PC-9 (cell line): ENCODE measurements around the gene NARS2.

ENCODE experiments used
- EZH2 ChIP-seq: fragments of 200-600 bp; sonication (generic); IDR thresholded peaks from 2 replicates; pipeline ENCODE4 v1.8.0; 2017; ENCODE audit warnings: antibody characterized with exemption, low read depth
- TF ChIP-seq, protein P1 (sequence below): fragments of 200-600 bp; sonication (generic); conservative IDR thresholded peaks from 2 replicates; pipeline ENCODE4 v1.6.1; 2017; ENCODE audit warnings: mixed run types, antibody characterized with exemption, mild to moderate bottlenecking, moderate library complexity

DNA sequence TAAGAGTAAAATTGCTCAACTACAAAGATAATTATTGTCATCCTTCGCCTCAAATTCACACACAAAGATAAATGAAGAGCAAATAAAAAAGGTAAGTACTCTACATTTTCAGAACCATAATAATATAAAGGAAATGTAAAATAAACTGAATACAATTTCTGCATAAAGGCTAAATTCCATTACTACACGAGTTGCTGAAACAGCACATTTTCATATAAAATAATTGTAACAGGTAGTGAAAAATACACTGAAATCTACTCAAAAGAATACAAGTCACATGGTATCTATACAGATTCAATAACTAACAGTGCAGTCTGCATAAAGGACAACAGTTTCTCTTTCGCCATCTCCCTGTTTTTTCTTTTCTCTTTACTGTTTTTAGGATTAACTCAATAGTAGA, 102.3 kb downstream of the NARS2 start:
- TF ChIP-seq, protein P1, sequence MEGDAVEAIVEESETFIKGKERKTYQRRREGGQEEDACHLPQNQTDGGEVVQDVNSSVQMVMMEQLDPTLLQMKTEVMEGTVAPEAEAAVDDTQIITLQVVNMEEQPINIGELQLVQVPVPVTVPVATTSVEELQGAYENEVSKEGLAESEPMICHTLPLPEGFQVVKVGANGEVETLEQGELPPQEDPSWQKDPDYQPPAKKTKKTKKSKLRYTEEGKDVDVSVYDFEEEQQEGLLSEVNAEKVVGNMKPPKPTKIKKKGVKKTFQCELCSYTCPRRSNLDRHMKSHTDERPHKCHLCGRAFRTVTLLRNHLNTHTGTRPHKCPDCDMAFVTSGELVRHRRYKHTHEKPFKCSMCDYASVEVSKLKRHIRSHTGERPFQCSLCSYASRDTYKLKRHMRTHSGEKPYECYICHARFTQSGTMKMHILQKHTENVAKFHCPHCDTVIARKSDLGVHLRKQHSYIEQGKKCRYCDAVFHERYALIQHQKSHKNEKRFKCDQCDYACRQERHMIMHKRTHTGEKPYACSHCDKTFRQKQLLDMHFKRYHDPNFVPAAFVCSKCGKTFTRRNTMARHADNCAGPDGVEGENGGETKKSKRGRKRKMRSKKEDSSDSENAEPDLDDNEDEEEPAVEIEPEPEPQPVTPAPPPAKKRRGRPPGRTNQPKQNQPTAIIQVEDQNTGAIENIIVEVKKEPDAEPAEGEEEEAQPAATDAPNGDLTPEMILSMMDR: no peak
- no peak for TF ChIP-seq EZH2
